Measurements from ENCODE around the gene MGAM2. TPM values are rescaled to one million over a fixed set of nuclear protein-coding genes. Genes with fewer than 3 reads are reported as not detected.
A peak's percentile ranks its signal among the peaks of the same experiment; 100 is the strongest.

Gene MGAM2
- total and polyA plus RNA-seq, 2 donors, result 0.02 to 0.09 TPM

- peak in 1 of 9 donors; percentile 6 for DNase-seq (ENCODE audit: low read depth in 6 of 9, low spot score in 9 of 9)
These were observed 23.4 kb downstream of the MGAM2 start for GRCh38 chr7:142134909-142135308.

GRCh38 chr7:142138996-142139395 lies 27.5 kb downstream of the MGAM2 start:
- WGBS, result 95% methylated on average over 2 of the region's 2 CpGs
- Histone ChIP-seq H3K27me3 (ENCODE audit: control insufficient read depth in 2 of 2, insufficient read depth in 1 of 2, low read length in 1 of 2) (no peaks in the 10 kb centered on the region), H3K27ac (ENCODE audit: low read depth in 1 of 2, low read length in 1 of 2) (no peak overlapping the region), H3K36me3 (ENCODE audit: control insufficient read depth in 2 of 2, insufficient read depth in 2 of 2, low read length in 1 of 2) (no peaks in the 10 kb centered on the region), H3K4me1 (ENCODE audit: control insufficient read depth in 2 of 2, insufficient read depth in 2 of 2, low read length in 2 of 2) (no peaks in the 10 kb centered on the region), H3K4me3 (ENCODE audit: low read length in 2 of 2) (no peak overlapping the region), H3K9me3 (ENCODE audit: control insufficient read depth in 2 of 2, insufficient read depth in 1 of 2, low read length in 1 of 2) (no peaks in the 10 kb centered on the region)
- no peak for DNase-seq (ENCODE audit: low read depth in 6 of 9, low spot score in 9 of 9)

More at GRCh38 chr7:142134909-142135308, 23.4 kb downstream of the MGAM2 start:
- no peak overlapping the region for H3K27ac ChIP-seq (ENCODE audit: low read depth in 1 of 2, low read length in 1 of 2)
- H3K36me3 ChIP-seq (ENCODE audit: control insufficient read depth in 2 of 2, insufficient read depth in 2 of 2, low read length in 1 of 2), result no peaks in the 10 kb centered on the region
- H3K4me3 ChIP-seq (ENCODE audit: low read length in 2 of 2), result no peak overlapping the region
- 96% methylated on average over 3 of the region's 3 CpGs for WGBS
- H3K9me3 ChIP-seq (ENCODE audit: control insufficient read depth in 2 of 2, insufficient read depth in 1 of 2, low read length in 1 of 2), result no peaks in the 10 kb centered on the region
- H3K27me3 ChIP-seq (ENCODE audit: control insufficient read depth in 2 of 2, insufficient read depth in 1 of 2, low read length in 1 of 2), result no peaks in the 10 kb centered on the region
- no peaks in the 10 kb centered on the region for H3K4me1 ChIP-seq (ENCODE audit: control insufficient read depth in 2 of 2, insufficient read depth in 2 of 2, low read length in 2 of 2)

- DNase-seq (ENCODE audit: low read depth in 6 of 9, low spot score in 9 of 9), result no peak
- H3K36me3 ChIP-seq (ENCODE audit: control insufficient read depth in 2 of 2, insufficient read depth in 2 of 2, low read length in 1 of 2), result no peaks in the 10 kb centered on the region
- no peaks in the 10 kb centered on the region for H3K27me3 ChIP-seq (ENCODE audit: control insufficient read depth in 2 of 2, insufficient read depth in 1 of 2, low read length in 1 of 2)
- H3K4me1 ChIP-seq (ENCODE audit: control insufficient read depth in 2 of 2, insufficient read depth in 2 of 2, low read length in 2 of 2), result no peaks in the 10 kb centered on the region
- H3K4me3 ChIP-seq (ENCODE audit: low read length in 2 of 2), result no peak overlapping the region
- no peaks in the 10 kb centered on the region for H3K9me3 ChIP-seq (ENCODE audit: control insufficient read depth in 2 of 2, insufficient read depth in 1 of 2, low read length in 1 of 2)
- H3K27ac ChIP-seq (ENCODE audit: low read depth in 1 of 2, low read length in 1 of 2), result no peak overlapping the region
- 93% methylated on average over 6 of the region's 6 CpGs for WGBS
These were observed 28.3 kb downstream of the MGAM2 start for GRCh38 chr7:142139597-142140400.

- 94% methylated on average over 2 of the region's 2 CpGs for WGBS
- no peaks in the 10 kb centered on the region for H3K36me3 ChIP-seq (ENCODE audit: control insufficient read depth in 2 of 2, insufficient read depth in 2 of 2, low read length in 1 of 2)
- no peaks in the 10 kb centered on the region for H3K9me3 ChIP-seq (ENCODE audit: control insufficient read depth in 2 of 2, insufficient read depth in 1 of 2, low read length in 1 of 2)
- H3K27me3 ChIP-seq (ENCODE audit: control insufficient read depth in 2 of 2, insufficient read depth in 1 of 2, low read length in 1 of 2), result no peaks in the 10 kb centered on the region
- H3K4me3 ChIP-seq (ENCODE audit: low read length in 2 of 2), result no peak overlapping the region
- no peaks in the 10 kb centered on the region for H3K4me1 ChIP-seq (ENCODE audit: control insufficient read depth in 2 of 2, insufficient read depth in 2 of 2, low read length in 2 of 2)
- no peak overlapping the region for H3K27ac ChIP-seq (ENCODE audit: low read depth in 1 of 2, low read length in 1 of 2)
- DNase-seq (ENCODE audit: low read depth in 6 of 9, low spot score in 9 of 9), result no peak
These were observed 29.0 kb downstream of the MGAM2 start for GRCh38 chr7:142140401-142140959.

- Histone ChIP-seq H3K27me3 (ENCODE audit: control insufficient read depth in 2 of 2, insufficient read depth in 1 of 2, low read length in 1 of 2) (no peaks in the 10 kb centered on the region), H3K4me3 (ENCODE audit: low read length in 2 of 2) (no peak overlapping the region), H3K4me1 (ENCODE audit: control insufficient read depth in 2 of 2, insufficient read depth in 2 of 2, low read length in 2 of 2) (no peaks in the 10 kb centered on the region), H3K9me3 (ENCODE audit: control insufficient read depth in 2 of 2, insufficient read depth in 1 of 2, low read length in 1 of 2) (no peaks in the 10 kb centered on the region), H3K27ac (ENCODE audit: low read depth in 1 of 2, low read length in 1 of 2) (no peak overlapping the region), H3K36me3 (ENCODE audit: control insufficient read depth in 2 of 2, insufficient read depth in 2 of 2, low read length in 1 of 2) (no peaks in the 10 kb centered on the region)
- WGBS, result 97% methylated on average over 8 of the region's 8 CpGs
- no peak for DNase-seq (ENCODE audit: low read depth in 6 of 9, low spot score in 9 of 9)
These were observed 31.2 kb downstream of the MGAM2 start for GRCh38 chr7:142142702-142143101.

- Histone ChIP-seq H3K27me3 (ENCODE audit: control insufficient read depth in 2 of 2, insufficient read depth in 1 of 2, low read length in 1 of 2) (no peaks in the 10 kb centered on the region), H3K36me3 (ENCODE audit: control insufficient read depth in 2 of 2, insufficient read depth in 2 of 2, low read length in 1 of 2) (no peaks in the 10 kb centered on the region), H3K4me3 (ENCODE audit: low read length in 2 of 2) (no peak overlapping the region), H3K9me3 (ENCODE audit: control insufficient read depth in 2 of 2, insufficient read depth in 1 of 2, low read length in 1 of 2) (no peaks in the 10 kb centered on the region), H3K4me1 (ENCODE audit: control insufficient read depth in 2 of 2, insufficient read depth in 2 of 2, low read length in 2 of 2) (no peaks in the 10 kb centered on the region), H3K27ac (ENCODE audit: low read depth in 1 of 2, low read length in 1 of 2) (no peak overlapping the region)
- WGBS, result 74% methylated on average over 2 of the region's 2 CpGs
- no peak for DNase-seq (ENCODE audit: low read depth in 6 of 9, low spot score in 9 of 9)
These were observed 34.6 kb downstream of the MGAM2 start for GRCh38 chr7:142146124-142146523.

- Histone ChIP-seq H3K27ac (ENCODE audit: low read depth in 1 of 2, low read length in 1 of 2) (no peak overlapping the region), H3K27me3 (ENCODE audit: control insufficient read depth in 2 of 2, insufficient read depth in 1 of 2, low read length in 1 of 2) (no peaks in the 10 kb centered on the region), H3K4me3 (ENCODE audit: low read length in 2 of 2) (no peak overlapping the region), H3K36me3 (ENCODE audit: control insufficient read depth in 2 of 2, insufficient read depth in 2 of 2, low read length in 1 of 2) (no peaks in the 10 kb centered on the region), H3K9me3 (ENCODE audit: control insufficient read depth in 2 of 2, insufficient read depth in 1 of 2, low read length in 1 of 2) (no peaks in the 10 kb centered on the region), H3K4me1 (ENCODE audit: control insufficient read depth in 2 of 2, insufficient read depth in 2 of 2, low read length in 2 of 2) (no peaks in the 10 kb centered on the region)
- 97% methylated on average over 1 of the region's 1 CpG for WGBS
- DNase-seq (ENCODE audit: low read depth in 6 of 9, low spot score in 9 of 9), result no peak
These were observed 38.8 kb downstream of the MGAM2 start for GRCh38 chr7:142150356-142150755.

- H3K36me3 ChIP-seq (ENCODE audit: control insufficient read depth in 2 of 2, insufficient read depth in 2 of 2, low read length in 1 of 2), result no peaks in the 10 kb centered on the region
- no peak overlapping the region for H3K27ac ChIP-seq (ENCODE audit: low read depth in 1 of 2, low read length in 1 of 2)
- no peak overlapping the region for H3K4me3 ChIP-seq (ENCODE audit: low read length in 2 of 2)
- no peaks in the 10 kb centered on the region for H3K27me3 ChIP-seq (ENCODE audit: control insufficient read depth in 2 of 2, insufficient read depth in 1 of 2, low read length in 1 of 2)
- H3K9me3 ChIP-seq (ENCODE audit: control insufficient read depth in 2 of 2, insufficient read depth in 1 of 2, low read length in 1 of 2), result no peaks in the 10 kb centered on the region
- H3K4me1 ChIP-seq (ENCODE audit: control insufficient read depth in 2 of 2, insufficient read depth in 2 of 2, low read length in 2 of 2), result no peaks in the 10 kb centered on the region
- DNase-seq (ENCODE audit: low read depth in 6 of 9, low spot score in 9 of 9), result no peak
- 94% methylated on average over 2 of the region's 2 CpGs for WGBS
These were observed 39.4 kb downstream of the MGAM2 start for GRCh38 chr7:142150869-142151268.

GRCh38 chr7:142152076-142152475 lies 40.6 kb downstream of the MGAM2 start:
- Histone ChIP-seq H3K27me3 (ENCODE audit: control insufficient read depth in 2 of 2, insufficient read depth in 1 of 2, low read length in 1 of 2) (no peaks in the 10 kb centered on the region), H3K36me3 (ENCODE audit: control insufficient read depth in 2 of 2, insufficient read depth in 2 of 2, low read length in 1 of 2) (no peaks in the 10 kb centered on the region), H3K4me1 (ENCODE audit: control insufficient read depth in 2 of 2, insufficient read depth in 2 of 2, low read length in 2 of 2) (no peaks in the 10 kb centered on the region), H3K27ac (ENCODE audit: low read depth in 1 of 2, low read length in 1 of 2) (no peak overlapping the region), H3K9me3 (ENCODE audit: control insufficient read depth in 2 of 2, insufficient read depth in 1 of 2, low read length in 1 of 2) (no peaks in the 10 kb centered on the region), H3K4me3 (ENCODE audit: low read length in 2 of 2) (no peak overlapping the region)
- 91% methylated on average over 1 of the region's 1 CpG for WGBS
- DNase-seq (ENCODE audit: low read depth in 6 of 9, low spot score in 9 of 9), result no peak

All from thymus (tissue), 11 donors.